DMS53 (cell line): ENCODE data around the gene ENTR1.

ENCODE experiments used
- DNase-seq: peaks from one replicate; lab custom pipeline; 2025; lab: John Stamatoyannopoulos, UW

The ENTR1 gene

GRCh38 chr9:136396219-136396515 lies 14.2 kb downstream of the ENTR1 start:
- DNase-seq: no peak

- DNase-seq: no peak
Measured at GRCh38 chr9:136395345-136396218, 14.8 kb downstream of the ENTR1 start.

- DNase-seq: no peak
Measured at GRCh38 chr9:136395020-136395340, 15.4 kb downstream of the ENTR1 start.

GRCh38 chr9:136394312-136395019 lies 15.9 kb downstream of the ENTR1 start:
- DNase-seq: no peak

- DNase-seq: no peak
Measured at GRCh38 chr9:136393531-136393930, 16.9 kb downstream of the ENTR1 start.

- DNase-seq: no peak
Measured at GRCh38 chr9:136392538-136393449, 17.6 kb downstream of the ENTR1 start.

- no peak for DNase-seq
Measured at GRCh38 chr9:136391737-136392537, 18.5 kb downstream of the ENTR1 start.

GRCh38 chr9:136389396-136389795 lies 21.0 kb downstream of the ENTR1 start:
- no peak for DNase-seq

- DNase-seq: no peak
Measured at GRCh38 chr9:136387217-136387616, 23.2 kb downstream of the ENTR1 start.

- DNase-seq: no peak
Measured at GRCh38 chr9:136386018-136386417, 24.4 kb downstream of the ENTR1 start.

- DNase-seq: no peak
Measured at GRCh38 chr9:136385015-136385414, 25.4 kb downstream of the ENTR1 start.

- no peak for DNase-seq
Measured at GRCh38 chr9:136383436-136383835, 27.0 kb downstream of the ENTR1 start.

- DNase-seq: no peak
Measured at GRCh38 chr9:136381966-136382513, 28.4 kb downstream of the ENTR1 start.

- DNase-seq: no peak
Measured at GRCh38 chr9:136381311-136381710, 29.1 kb downstream of the ENTR1 start.

GRCh38 chr9:136380381-136380780 lies 30.0 kb downstream of the ENTR1 start:
- no peak for DNase-seq

- no peak for DNase-seq
Measured at GRCh38 chr9:136379891-136380290, 30.5 kb downstream of the ENTR1 start.

GRCh38 chr9:136379401-136379800 lies 31.0 kb downstream of the ENTR1 start:
- DNase-seq: no peak

- DNase-seq: no peak
Measured at GRCh38 chr9:136379003-136379287, 31.5 kb downstream of the ENTR1 start.

GRCh38 chr9:136378170-136379002 lies 32.0 kb downstream of the ENTR1 start:
- no peak for DNase-seq

GRCh38 chr9:136377341-136378169 lies 32.9 kb downstream of the ENTR1 start:
- no peak for DNase-seq
